ENCODE data around the gene COPB1. TPM values are rescaled to one million over a fixed set of nuclear protein-coding genes. Genes with fewer than 3 reads are reported as not detected.

The COPB1 gene
- polyA plus RNA-seq, 1 experiment, result 285 TPM

GRCh38 chr11:14500181-14500651 lies 605 bp upstream of the COPB1 start:
- H3K27me3 ChIP-seq (ENCODE audit: control insufficient read depth, insufficient read depth, low read length), result no peaks in the 10 kb centered on the region
- ChIA-PET POLR2A (interaction anchor here (0.9 to 1.0 kb wide), 2 partner anchors 18 to 20 kb away, joined by 3 read pairs; partner anchors contain the start of gene PSMA1), CTCF (interaction anchor here (0.7 to 3.2 kb wide), 2 partner anchors 14 to 45 kb away, joined by 3 to 20 read pairs; no protein-coding TSS in a partner anchor)
- H3K9me3 ChIP-seq (ENCODE audit: control insufficient read depth, insufficient read depth, low read length), result no peaks in the 10 kb centered on the region
- no peak for DNase-seq (ENCODE audit: low read depth, low spot score)
- H3K4me3 ChIP-seq (ENCODE audit: low read depth, low read length), result peak overlapping the region; percentile 76
- H3K27ac ChIP-seq (ENCODE audit: low read depth, low read length), result peak overlapping the region; percentile 77
- TF ChIP-seq CTCF (IDR thresholded peaks at IDR 0.05; ENCODE audit: low read depth, low read length), result no peak

- no peak overlapping the region for H3K27ac ChIP-seq (ENCODE audit: low read depth, low read length)
- DNase-seq (ENCODE audit: low read depth, low spot score), result no peak
- POLR2A ChIA-PET, result interaction anchor here (0.6 to 1.3 kb wide), 2 partner anchors 12 to 29 kb away, joined by 3 read pairs; no protein-coding TSS in a partner anchor
- CTCF ChIA-PET, result interaction anchor here (0.6 to 3.2 kb wide), 3 partner anchors 44 to 407 kb away, joined by 3 to 20 read pairs (median 3); no protein-coding TSS in a partner anchor
- TF ChIP-seq CTCF (IDR thresholded peaks at IDR 0.05; ENCODE audit: low read depth, low read length), result no peak
- no peaks in the 10 kb centered on the region for H3K9me3 ChIP-seq (ENCODE audit: control insufficient read depth, insufficient read depth, low read length)
- peak overlapping the region; percentile 76 for H3K4me3 ChIP-seq (ENCODE audit: low read depth, low read length)
- H3K27me3 ChIP-seq (ENCODE audit: control insufficient read depth, insufficient read depth, low read length), result no peaks in the 10 kb centered on the region
These were observed 442 bp downstream of the COPB1 start for GRCh38 chr11:14499178-14499559.

- TF ChIP-seq CTCF (IDR thresholded peaks at IDR 0.05; ENCODE audit: low read depth, low read length), result no peak
- no peaks in the 10 kb centered on the region for H3K27me3 ChIP-seq (ENCODE audit: control insufficient read depth, insufficient read depth, low read length)
- no peak for DNase-seq (ENCODE audit: low read depth, low spot score)
- CTCF ChIA-PET, result interaction anchor here (0.6 to 3.1 kb wide), 5 partner anchors 11 to 180 kb away, joined by 3 to 24 read pairs (median 4); no protein-coding TSS in a partner anchor
- no peak overlapping the region for H3K4me3 ChIP-seq (ENCODE audit: low read depth, low read length)
- POLR2A ChIA-PET, result no interaction called here
- H3K9me3 ChIP-seq (ENCODE audit: control insufficient read depth, insufficient read depth, low read length), result no peaks in the 10 kb centered on the region
- H3K27ac ChIP-seq (ENCODE audit: low read depth, low read length), result no peak overlapping the region
These were observed 18.9 kb downstream of the COPB1 start for GRCh38 chr11:14480716-14481115.

GRCh38 chr11:14471127-14471526 lies 28.5 kb downstream of the COPB1 start:
- TF ChIP-seq CTCF (IDR thresholded peaks at IDR 0.05; ENCODE audit: low read depth, low read length), result no peak
- POLR2A ChIA-PET, result interaction anchor here (0.6 kb wide), 1 partner anchor 253 kb away, joined by 4 read pairs; no protein-coding TSS in a partner anchor
- no peaks in the 10 kb centered on the region for H3K9me3 ChIP-seq (ENCODE audit: control insufficient read depth, insufficient read depth, low read length)
- H3K27ac ChIP-seq (ENCODE audit: low read depth, low read length), result no peak overlapping the region
- no peaks in the 10 kb centered on the region for H3K27me3 ChIP-seq (ENCODE audit: control insufficient read depth, insufficient read depth, low read length)
- no peak for DNase-seq (ENCODE audit: low read depth, low spot score)
- CTCF ChIA-PET, result interaction anchor here (1.9 to 2.1 kb wide), 2 partner anchors 16 to 171 kb away, joined by 7 to 8 read pairs; no protein-coding TSS in a partner anchor
- H3K4me3 ChIP-seq (ENCODE audit: low read depth, low read length), result no peak overlapping the region

GRCh38 chr11:14463623-14464022 lies 36.0 kb downstream of the COPB1 start:
- CTCF ChIA-PET, result interaction anchor here (3.4 kb wide), 1 partner anchor 8 kb away, joined by 53 read pairs; no protein-coding TSS in a partner anchor

More at GRCh38 chr11:14463623-14464022, 36.0 kb downstream of the COPB1 start:
- no peak overlapping the region for H3K27ac ChIP-seq (ENCODE audit: low read depth, low read length)
- no peaks in the 10 kb centered on the region for H3K9me3 ChIP-seq (ENCODE audit: control insufficient read depth, insufficient read depth, low read length)
- no peak for DNase-seq (ENCODE audit: low read depth, low spot score)
- no peak overlapping the region for H3K4me3 ChIP-seq (ENCODE audit: low read depth, low read length)
- POLR2A ChIA-PET, result no interaction called here
- no peaks in the 10 kb centered on the region for H3K27me3 ChIP-seq (ENCODE audit: control insufficient read depth, insufficient read depth, low read length)
- TF ChIP-seq CTCF (IDR thresholded peaks at IDR 0.05; ENCODE audit: low read depth, low read length), result no peak
